HG03558 (cell line): Measurements from ENCODE around the gene BCO1.
"Not testable (repeated sequence)": the region's sequence is repeated elsewhere in the genome, so short reads cannot be mapped to it uniquely, and the experiment has no call there.

Source experiments
- ATAC-seq: cut with Tn5 transposase; IDR thresholded peaks from one replicate; pipeline ENCODE4 v1.9.1; 2021; ENCODE audit warnings: moderate number of reproducible peaks; ENCODE audit not compliant: unreplicated experiment; ENCODE audit errors: extremely low read depth

BCO1 gene, protein sequence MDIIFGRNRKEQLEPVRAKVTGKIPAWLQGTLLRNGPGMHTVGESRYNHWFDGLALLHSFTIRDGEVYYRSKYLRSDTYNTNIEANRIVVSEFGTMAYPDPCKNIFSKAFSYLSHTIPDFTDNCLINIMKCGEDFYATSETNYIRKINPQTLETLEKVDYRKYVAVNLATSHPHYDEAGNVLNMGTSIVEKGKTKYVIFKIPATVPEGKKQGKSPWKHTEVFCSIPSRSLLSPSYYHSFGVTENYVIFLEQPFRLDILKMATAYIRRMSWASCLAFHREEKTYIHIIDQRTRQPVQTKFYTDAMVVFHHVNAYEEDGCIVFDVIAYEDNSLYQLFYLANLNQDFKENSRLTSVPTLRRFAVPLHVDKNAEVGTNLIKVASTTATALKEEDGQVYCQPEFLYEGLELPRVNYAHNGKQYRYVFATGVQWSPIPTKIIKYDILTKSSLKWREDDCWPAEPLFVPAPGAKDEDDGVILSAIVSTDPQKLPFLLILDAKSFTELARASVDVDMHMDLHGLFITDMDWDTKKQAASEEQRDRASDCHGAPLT

DNA sequence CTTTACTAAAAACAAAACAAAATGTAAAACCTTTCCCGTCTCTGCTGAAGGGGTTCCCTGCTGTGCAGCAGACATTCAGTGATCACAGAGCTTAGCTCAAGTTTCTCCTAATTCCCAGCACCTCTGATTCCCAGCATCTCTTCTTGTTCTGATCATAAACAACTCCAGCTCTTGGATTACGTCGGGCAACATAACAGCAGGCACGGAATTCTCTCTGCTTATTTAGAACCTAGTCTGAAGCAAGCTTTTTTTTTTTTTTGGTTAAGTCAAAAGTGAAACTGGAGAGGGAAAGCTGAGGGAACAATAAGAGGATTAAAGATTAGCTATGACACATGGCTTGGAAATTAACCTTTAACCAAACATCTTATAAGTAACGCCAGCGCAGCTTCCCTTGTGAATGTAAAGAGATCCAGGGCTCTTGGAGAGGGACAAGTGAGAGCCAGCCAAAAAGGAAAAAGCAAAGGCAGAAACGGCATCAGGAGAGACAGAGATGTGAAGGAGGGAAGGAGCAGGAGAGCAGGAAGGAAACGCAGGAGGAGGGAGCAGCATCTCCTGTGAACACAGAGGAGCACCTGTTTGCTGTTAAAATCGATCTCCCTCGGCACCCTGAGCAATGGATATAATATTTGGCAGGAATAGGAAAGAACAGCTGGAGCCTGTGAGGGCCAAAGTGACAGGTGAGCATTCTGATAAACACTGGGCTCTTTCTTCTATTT is at the start of gene BCO1:
TSS of gene BCO1 (plus strand) at position 394 of the 716 bp plus-strand sequence. CDS start at position 614, 220 bp downstream.
- ATAC-seq, result no peak

GRCh38 chr16:81189100-81189664 is 49.3 kb upstream of the BCO1 start:
- no peak for ATAC-seq

DNA sequence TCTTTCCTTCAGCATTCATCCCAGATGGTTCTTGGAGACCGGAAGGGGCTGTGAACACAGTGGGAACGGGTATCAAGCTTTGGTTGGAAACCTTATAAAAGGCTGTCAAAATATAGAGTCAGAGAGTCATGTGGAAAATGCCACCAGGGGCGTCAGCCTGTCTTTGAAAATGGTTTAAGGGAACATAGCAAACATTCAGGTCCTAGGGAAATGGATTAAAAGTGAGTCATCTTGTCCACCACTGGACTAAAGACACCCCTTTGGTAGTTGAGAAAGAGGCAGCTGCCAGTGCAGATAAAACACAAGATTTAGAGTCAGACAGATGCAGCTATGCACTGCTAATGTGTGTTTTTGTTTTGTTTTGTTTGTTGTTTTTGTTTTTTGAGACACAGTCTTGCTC is 47.8 kb upstream of the BCO1 start:
- no peak for ATAC-seq

DNA sequence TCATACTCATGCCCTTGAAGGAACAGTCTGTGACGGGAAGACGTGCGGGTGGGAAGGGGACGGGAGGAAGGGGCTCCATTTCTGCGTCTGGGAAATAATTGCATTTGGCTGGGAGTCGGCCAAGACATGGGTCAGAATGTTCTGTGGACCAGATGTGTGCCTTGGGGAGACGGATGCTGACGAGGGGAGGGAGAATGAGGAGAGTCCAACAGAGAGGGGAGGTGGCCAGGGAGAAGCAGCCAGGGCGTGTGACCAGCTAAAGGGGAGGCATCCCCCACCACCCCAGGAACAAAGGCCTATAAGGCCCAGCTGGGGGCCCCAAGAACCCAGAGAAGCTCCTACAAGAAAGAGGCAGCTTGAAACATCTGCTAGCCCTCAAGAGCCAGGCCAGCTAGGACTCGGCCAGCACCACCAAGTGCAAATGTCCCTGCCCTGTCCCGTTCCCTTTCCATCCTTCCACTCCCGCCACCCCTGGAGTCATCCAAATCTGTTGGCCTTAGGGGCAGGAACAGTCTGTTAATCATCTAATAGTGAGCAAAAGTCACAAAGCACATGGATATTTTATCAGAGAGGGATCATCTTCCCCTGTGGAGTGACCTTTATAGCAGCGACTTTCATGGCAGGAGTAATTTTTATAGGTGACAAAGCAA is 42.5 kb upstream of the BCO1 start:
- ATAC-seq, result no peak

DNA sequence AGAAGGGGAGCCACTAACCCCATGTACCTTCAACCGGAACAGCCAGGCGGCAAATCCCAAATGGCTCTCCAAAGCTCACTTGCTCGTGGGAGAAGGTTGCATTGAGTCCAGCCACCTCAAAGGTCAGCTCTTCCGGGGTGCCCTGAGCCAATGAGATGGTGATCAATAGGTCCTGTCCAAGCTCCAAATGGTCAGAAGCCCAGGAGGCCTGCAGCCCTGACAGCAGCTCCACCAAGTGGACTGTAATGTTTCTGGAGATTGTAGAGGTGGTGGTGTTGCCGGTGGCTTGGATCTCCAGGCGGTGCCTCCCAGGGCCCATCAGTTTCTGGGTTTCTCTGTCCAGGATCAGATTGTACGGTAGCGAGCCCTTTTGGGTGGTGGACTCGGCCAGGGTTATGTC is 39.9 kb upstream of the BCO1 start:
- ATAC-seq, result no peak

- no peak for ATAC-seq
Measured at GRCh38 chr16:81201267-81201666, 37.2 kb upstream of the BCO1 start.

GRCh38 chr16:81204798-81205680 is 33.5 kb upstream of the BCO1 start:
- no peak for ATAC-seq

DNA sequence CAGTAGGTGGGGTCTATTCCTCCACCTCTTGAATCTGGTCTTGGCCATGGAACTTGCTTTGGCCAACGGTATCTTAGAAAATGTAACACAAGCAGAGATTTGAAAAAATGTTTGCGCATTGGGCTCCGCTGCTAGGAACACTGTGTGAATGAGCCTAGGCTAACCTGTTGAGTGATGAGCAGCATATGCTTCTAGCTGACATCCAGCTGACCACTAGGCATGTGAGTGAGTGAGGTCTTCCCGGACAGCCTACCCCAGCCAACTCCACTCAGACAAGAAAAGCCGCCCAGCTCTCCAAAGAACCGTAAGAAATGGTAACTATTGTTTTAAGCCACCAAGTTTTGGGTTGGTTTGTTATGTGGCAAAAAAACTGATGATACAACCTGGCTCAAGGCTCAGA is 31.4 kb upstream of the BCO1 start:
- ATAC-seq, result no peak

DNA sequence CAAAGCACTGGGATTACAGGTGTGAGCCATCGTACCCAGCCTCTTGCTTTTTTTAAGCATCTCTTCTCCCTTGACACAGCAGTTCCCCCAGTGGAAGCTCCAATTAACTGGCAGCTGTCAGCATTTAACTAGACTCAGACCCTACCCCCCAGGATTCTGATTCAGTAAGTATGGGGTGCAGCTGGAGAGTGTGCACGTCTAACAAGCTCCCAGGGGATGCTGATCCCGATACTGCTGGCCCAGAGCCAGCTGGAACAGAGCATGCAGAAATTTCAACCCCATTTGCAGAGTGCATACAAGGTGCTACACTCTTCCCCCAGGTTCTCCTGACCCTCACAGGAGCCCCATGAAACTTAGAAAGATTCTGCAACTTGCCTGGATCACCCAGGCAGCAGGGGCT is 27.7 kb upstream of the BCO1 start:
- ATAC-seq, result no peak

GRCh38 chr16:81212830-81213465 is 25.5 kb upstream of the BCO1 start:
- no peak for ATAC-seq

DNA sequence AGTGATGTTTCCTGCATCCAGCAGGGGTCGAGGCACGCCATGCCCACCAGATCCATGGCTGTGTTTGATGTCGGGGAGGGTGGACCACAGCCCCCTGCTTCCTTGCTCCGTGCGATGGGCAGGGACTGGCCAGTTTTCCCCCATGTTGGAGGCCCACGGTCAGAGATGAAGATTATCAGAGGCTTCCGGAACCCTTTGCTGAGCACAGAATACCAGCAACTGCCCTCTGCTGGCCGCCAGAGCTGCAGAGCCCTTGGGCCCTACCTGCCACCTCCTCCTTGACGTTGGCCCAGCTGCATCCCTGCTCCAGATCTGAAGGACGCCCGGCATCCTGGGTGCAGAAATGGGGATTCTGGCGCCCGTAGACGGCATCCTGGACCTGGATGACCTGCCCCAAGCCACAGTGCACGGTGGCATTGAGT is 23.7 kb upstream of the BCO1 start:
- ATAC-seq, result no peak

DNA sequence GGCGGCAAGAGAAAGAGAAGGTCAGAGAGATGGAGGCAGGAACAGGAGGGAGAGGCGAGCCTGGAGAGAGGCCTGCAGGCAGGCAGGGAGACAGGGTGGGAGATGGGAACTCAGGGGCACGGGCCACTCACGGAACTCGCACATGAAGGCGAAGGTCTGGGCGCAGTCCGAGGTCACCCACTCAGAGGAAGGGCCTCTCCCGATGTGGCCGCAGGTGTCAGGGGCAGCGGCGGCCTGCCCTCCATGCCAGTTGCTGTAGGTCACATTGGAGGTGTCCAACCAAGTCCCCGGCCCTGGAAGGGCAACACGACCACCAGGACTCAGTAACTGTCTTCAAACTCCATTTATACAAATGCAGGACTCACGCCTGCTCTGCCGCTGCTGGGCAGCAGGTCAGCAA is 22.4 kb upstream of the BCO1 start:
- no peak for ATAC-seq

GRCh38 chr16:81216706-81217105 is 21.8 kb upstream of the BCO1 start:
- ATAC-seq, result no peak

DNA sequence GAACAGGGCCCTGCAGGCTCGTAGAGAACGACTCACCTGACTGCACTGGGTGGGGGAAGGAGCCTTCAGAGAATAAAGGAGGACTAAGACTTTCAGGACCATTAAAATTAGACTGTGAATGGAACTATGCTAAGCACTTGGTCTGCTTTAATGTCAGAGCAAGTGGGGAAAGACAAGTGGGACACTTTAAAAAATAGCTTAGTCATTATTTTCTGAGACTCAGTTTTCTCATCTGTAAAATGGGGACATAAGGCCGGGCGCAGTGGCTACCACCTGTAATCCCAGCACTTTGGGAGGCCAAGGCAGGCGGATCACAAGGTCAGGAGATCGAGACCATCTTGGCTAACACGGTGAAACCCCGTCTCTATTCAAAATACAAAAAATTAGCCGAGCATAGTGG is 19.3 kb upstream of the BCO1 start:
- no peak for ATAC-seq

GRCh38 chr16:81220349-81220748 is 18.1 kb upstream of the BCO1 start:
- ATAC-seq, result no peak

- no peak for ATAC-seq
Measured at GRCh38 chr16:81221731-81222130, 16.8 kb upstream of the BCO1 start.

- no peak for ATAC-seq
Measured at GRCh38 chr16:81224824-81225223, 13.7 kb upstream of the BCO1 start.

DNA sequence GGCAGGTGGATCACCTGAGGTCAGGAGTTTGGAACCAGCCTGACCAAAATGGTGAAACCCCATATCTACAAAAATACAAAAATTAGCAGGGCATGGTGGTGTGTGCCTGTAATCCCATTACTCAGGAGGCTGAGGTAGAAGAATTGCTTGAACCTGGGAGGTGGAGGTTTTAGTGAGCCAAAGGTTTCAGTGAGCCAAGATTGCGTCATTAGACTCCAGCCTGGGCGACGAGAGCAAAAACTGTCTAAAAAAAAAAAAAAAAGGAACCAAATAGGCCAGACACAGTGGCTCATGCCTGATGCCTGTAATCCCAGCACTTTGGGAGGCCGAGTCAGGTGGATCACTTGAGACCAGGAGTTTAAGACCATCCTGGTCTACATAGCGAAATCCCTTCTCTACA is 12.8 kb upstream of the BCO1 start:
- not testable (repeated sequence) for ATAC-seq

DNA sequence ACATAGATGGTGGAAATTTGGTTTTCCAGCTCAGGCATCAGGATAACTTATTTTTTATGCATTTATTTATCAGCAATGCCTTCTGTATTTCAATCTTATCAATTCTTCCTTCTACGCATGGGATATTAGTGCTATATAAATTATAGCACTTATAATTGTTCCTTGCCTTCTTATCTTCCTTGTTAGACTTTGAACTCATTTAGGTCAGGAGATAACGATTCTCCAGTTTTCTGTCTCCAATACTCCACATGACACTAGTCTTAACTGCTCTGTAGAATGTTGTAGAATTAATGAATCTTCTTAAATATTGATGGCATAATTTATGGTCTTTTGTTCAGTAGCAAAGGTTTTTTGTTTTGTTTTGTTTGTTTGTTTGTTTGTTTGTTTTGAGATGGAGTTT is 10.7 kb upstream of the BCO1 start:
- no peak for ATAC-seq
